22Rv1 (cell line): ENCODE measurements around the gene TRIM45.

Source experiments
- ZFX ChIP-seq: fragments of 450-650 bp; IDR thresholded peaks from 2 replicates; pipeline ENCODE4 v1.6.1; 2017; ENCODE audit warnings: antibody characterized with exemption, borderline replicate concordance
- TF ChIP-seq, protein P1 (sequence below): fragments of 450-650 bp; IDR thresholded peaks from 2 replicates; pipeline ENCODE4 v1.5.1; 2017; ENCODE audit warnings: mild to moderate bottlenecking

GRCh38 chr1:117070124-117070523 is 51.4 kb downstream of the TRIM45 start:
- TF ChIP-seq, protein P1, sequence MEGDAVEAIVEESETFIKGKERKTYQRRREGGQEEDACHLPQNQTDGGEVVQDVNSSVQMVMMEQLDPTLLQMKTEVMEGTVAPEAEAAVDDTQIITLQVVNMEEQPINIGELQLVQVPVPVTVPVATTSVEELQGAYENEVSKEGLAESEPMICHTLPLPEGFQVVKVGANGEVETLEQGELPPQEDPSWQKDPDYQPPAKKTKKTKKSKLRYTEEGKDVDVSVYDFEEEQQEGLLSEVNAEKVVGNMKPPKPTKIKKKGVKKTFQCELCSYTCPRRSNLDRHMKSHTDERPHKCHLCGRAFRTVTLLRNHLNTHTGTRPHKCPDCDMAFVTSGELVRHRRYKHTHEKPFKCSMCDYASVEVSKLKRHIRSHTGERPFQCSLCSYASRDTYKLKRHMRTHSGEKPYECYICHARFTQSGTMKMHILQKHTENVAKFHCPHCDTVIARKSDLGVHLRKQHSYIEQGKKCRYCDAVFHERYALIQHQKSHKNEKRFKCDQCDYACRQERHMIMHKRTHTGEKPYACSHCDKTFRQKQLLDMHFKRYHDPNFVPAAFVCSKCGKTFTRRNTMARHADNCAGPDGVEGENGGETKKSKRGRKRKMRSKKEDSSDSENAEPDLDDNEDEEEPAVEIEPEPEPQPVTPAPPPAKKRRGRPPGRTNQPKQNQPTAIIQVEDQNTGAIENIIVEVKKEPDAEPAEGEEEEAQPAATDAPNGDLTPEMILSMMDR: no peak
- TF ChIP-seq ZFX: no peak
